WI38 (cell line): ENCODE data around the gene CBX1.

Source experiments
- H3K4me3 ChIP-seq: 2 replicates; pipeline ENCODE4 v1.5.1; 2011; ENCODE audit warnings: low read depth, mild to moderate bottlenecking, control low read depth, low read length
- TF ChIP-seq, protein P1 (sequence below): IDR thresholded peaks from 2 replicates; pipeline ENCODE4 v1.5.1; 2012; ENCODE audit warnings: low read depth, mild to moderate bottlenecking, control low read depth, low read length

Gene CBX1

DNA sequence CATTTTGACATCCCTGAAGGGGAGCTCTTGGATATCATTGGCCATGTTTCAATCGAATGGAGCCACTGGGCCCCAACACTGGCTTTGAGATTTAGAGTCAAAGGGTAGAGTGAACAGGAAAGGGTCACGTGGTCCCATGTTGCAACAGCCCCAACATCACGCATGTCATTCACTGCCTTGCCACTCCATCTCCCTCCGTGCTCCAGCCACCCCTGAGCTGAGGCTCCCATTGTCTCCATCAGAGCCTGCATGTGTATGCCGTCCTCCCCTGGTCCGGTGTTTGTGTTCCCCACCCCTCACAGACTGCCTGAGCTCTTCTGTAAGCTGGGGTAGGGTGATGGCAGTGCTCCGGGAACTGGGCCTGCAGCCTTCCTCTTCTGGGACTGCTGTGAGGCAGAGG lies 41.0 kb downstream of the CBX1 start:
- H3K4me3 ChIP-seq: no peak overlapping the region
- TF ChIP-seq, protein P1, sequence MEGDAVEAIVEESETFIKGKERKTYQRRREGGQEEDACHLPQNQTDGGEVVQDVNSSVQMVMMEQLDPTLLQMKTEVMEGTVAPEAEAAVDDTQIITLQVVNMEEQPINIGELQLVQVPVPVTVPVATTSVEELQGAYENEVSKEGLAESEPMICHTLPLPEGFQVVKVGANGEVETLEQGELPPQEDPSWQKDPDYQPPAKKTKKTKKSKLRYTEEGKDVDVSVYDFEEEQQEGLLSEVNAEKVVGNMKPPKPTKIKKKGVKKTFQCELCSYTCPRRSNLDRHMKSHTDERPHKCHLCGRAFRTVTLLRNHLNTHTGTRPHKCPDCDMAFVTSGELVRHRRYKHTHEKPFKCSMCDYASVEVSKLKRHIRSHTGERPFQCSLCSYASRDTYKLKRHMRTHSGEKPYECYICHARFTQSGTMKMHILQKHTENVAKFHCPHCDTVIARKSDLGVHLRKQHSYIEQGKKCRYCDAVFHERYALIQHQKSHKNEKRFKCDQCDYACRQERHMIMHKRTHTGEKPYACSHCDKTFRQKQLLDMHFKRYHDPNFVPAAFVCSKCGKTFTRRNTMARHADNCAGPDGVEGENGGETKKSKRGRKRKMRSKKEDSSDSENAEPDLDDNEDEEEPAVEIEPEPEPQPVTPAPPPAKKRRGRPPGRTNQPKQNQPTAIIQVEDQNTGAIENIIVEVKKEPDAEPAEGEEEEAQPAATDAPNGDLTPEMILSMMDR: no peak

DNA sequence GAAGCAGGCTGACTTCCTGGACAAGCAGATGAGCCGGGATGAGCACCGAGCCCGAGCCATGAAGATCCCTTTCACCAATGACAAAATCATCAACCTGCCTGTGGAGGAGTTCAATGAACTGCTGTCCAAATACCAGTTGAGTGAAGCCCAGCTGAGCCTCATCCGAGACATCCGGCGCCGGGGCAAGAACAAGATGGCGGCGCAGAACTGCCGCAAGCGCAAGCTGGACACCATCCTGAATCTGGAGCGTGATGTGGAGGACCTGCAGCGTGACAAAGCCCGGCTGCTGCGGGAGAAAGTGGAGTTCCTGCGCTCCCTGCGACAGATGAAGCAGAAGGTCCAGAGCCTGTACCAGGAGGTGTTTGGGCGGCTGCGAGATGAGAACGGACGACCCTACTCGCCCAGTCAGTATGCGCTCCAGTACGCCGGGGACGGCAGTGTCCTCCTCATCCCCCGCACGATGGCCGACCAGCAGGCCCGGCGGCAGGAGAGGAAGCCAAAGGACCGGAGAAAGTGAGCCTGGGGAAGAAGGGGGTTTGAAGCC lies 42.1 kb downstream of the CBX1 start:
- no peak overlapping the region for H3K4me3 ChIP-seq
- TF ChIP-seq, protein P1: no peak

DNA sequence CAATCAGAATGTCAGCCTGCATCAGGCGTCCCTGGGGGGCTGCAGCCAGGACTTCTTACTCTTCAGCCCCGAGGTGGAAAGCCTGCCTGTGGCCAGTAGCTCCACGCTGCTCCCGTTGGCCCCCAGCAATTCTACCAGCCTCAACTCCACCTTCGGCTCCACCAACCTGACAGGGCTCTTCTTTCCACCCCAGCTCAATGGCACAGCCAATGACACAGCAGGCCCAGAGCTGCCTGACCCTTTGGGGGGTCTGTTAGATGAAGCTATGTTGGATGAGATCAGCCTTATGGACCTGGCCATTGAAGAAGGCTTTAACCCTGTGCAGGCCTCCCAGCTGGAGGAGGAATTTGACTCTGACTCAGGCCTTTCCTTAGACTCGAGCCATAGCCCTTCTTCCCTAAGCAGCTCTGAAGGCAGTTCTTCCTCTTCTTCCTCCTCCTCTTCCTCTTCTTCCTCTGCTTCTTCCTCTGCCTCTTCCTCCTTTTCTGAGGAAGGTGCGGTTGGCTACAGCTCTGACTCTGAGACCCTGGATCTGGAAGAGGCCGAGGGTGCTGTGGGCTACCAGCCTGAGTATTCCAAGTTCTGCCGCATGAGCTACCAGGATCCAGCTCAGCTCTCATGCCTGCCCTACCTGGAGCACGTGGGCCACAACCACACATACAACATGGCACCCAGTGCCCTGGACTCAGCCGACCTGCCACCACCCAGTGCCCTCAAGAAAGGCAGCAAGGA lies 42.7 kb downstream of the CBX1 start:
- TF ChIP-seq, protein P1: no peak
- no peak overlapping the region for H3K4me3 ChIP-seq

DNA sequence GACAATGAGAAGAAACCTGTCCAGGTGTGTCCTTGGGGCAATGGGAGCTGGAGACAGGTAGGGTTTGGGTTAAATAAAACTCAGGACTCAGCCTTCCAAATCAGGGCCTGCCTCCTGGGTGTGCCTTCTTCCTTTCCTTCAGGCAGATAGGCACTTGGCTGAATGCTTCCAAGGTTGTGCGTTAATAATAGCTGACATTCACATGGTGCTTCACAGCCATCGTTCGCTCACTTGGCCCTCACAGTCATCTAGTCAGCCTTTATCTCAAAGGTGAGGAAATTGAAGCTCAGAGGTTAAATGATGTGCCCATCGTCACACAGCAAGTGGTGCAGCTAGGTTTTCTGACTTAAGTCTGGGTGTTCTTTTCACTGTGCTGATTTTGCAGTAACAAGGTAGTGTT lies 43.7 kb downstream of the CBX1 start:
- TF ChIP-seq, protein P1: no peak
- no peak overlapping the region for H3K4me3 ChIP-seq

DNA sequence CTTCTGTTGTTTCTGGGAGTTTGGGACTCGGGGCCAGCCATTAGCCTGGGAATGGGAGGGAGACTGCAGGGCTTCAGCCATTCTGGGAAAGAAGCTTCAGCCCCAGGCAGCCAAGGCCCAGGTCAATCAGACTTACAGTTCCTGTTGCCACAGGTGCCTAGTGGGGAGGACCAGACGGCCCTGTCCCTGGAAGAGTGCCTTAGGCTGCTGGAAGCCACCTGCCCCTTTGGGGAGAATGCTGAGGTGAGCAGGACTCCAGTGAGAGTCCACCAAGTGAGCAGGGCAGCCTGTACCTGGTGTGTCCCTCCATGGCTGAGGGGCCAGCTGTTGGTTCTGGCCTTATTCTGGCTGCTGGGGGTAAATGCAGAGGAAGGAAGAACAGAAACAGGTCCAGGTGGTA lies 44.4 kb downstream of the CBX1 start:
- no peak overlapping the region for H3K4me3 ChIP-seq
- TF ChIP-seq, protein P1: no peak

DNA sequence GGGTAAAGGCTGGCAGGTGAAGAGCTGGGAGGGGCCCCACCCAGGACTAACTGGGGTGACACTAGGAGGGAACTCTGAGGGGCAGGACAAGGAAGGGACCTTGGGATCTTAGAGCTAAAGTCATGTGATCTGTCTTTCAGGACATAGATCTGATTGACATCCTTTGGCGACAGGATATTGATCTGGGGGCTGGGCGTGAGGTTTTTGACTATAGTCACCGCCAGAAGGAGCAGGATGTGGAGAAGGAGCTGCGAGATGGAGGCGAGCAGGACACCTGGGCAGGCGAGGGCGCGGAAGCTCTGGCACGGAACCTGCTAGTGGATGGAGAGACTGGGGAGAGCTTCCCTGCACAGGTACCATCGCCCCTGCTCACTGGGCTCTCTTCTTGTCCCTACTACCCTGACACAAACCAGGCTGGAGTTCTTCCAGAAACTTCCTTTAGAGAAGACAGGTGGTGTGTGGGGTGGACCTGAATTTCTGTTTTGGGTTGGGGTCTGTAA lies 45.0 kb downstream of the CBX1 start:
- TF ChIP-seq, protein P1: no peak
- H3K4me3 ChIP-seq: no peak overlapping the region

DNA sequence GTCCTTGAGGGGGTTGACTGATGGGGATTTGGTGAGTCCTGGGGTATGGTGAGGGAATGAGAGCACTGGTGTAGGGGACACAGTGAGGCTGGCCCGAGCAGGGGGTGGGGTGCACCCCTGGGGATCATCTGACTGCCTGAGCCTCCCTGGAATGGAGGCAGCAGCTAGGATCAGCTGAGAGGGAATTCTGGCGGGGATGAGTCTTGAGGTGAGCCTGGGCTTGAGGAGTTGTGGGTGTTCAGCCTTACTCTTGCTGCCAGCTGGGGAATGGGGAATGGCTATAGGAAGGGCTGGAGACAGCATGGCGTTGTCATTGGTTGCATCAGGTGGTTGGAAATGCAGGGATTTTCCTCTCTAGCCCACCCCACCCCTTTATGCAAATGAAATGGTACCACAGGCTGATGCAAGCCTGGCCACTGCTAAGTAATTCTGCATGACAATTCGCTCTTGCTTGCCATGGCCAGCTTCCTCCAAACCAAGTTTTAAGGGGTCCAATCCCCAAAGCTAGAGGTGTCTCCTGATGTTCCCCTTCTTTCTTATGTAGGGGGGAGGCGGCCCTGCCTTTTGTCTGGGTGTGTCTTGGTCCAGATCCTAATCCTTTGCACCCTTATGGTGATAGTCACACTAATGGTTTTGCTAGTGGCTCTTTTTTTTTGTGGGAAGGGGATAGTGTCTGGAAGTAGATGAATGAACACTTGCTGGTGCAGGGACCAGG lies 45.6 kb downstream of the CBX1 start:
- no peak overlapping the region for H3K4me3 ChIP-seq
- TF ChIP-seq, protein P1: no peak
